D721Med (cell line): ENCODE results near the gene NNAT.
A peak's percentile ranks its signal among the peaks of the same experiment; 100 is the strongest.

Experiments used
- DNase-seq: peaks from one replicate; pipeline ENCODE4 v3.0.0; 2011; ENCODE audit warnings: low spot score; ENCODE audit not compliant: insufficient read length
- FAIRE-seq: peaks from 2 replicates; lab custom pipeline; 2011; peaks lifted over from hg19 to GRCh38; lab: Jason Lieb, UNC
- CTCF ChIP-seq: IDR thresholded peaks from 2 replicates; pipeline ENCODE4 v1.5.1; 2012; ENCODE audit warnings: mild to moderate bottlenecking, control low read depth; ENCODE audit not compliant: insufficient read depth; ENCODE audit errors: missing control alignments

Gene NNAT

GRCh38 chr20:37529968-37530600, 9.0 kb downstream of the NNAT start:
- TF ChIP-seq CTCF = no peak
- no peak for FAIRE-seq
- no peak for DNase-seq

- FAIRE-seq = no peak
- no peak for DNase-seq
- TF ChIP-seq CTCF = no peak
These were observed 9.6 kb downstream of the NNAT start for GRCh38 chr20:37530696-37531095.

DNA sequence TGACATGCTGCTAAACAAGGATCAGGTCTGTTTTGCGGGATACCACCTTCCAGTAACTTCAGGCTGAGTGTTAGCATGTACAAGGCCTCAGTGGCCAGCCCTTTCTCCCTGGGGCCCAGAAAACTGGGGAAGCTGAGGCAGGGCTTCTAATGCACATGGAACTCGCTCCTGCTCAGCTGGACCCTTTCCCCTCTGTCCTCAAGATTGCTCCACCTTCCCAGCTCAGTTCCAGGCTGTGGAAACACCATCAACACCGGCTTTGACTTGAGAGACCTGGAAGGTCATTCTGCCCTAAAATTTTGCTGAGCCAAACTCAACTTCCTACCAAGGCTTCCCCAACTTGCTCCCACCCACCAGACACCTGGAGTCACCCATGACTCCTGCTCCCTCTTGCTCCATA, 10.8 kb downstream of the NNAT start:
- DNase-seq (no peak), FAIRE-seq (no peak)
- TF ChIP-seq CTCF = no peak

- DNase-seq = no peak
- no peak for FAIRE-seq
- no peak for TF ChIP-seq CTCF
These were observed 12.2 kb downstream of the NNAT start for GRCh38 chr20:37533154-37533715.

DNA sequence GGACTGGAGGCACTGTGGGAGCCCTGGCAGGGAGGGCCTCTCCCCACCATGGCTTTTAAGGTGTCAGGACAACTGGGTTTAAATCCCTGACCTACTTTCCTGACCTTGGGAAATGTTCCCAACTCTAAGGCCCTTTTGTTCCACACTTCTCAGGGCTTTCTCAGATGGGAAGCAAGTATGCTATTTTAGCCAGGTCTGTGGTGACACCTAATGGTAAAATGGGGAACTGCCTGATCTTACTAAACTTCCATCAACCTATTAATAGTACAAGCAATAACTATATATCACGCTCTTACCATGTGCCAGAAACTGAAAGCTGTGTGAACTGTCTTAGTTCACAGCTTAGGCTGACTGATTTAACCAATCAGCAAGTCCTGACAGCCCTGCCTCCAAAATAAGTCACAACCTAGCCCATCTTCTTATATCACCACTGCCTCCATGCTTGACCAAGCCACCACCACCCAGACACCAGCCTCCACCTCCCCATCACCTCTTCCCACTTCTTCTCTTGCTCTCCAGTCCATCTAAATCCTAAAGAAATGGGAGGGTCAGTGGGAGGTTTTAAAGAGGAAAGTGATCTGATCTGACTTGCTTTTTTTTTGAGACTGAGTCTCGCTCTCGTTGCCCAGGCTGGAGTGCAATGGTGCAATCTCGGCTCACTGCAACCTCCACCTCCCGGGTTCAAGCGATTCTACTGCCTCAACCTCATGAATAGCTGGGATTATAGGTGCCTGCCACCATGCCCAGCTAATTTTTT, 13.5 kb downstream of the NNAT start:
- TF ChIP-seq CTCF = peak; percentile 96
- FAIRE-seq (peak; percentile 78), DNase-seq (no peak)

DNA sequence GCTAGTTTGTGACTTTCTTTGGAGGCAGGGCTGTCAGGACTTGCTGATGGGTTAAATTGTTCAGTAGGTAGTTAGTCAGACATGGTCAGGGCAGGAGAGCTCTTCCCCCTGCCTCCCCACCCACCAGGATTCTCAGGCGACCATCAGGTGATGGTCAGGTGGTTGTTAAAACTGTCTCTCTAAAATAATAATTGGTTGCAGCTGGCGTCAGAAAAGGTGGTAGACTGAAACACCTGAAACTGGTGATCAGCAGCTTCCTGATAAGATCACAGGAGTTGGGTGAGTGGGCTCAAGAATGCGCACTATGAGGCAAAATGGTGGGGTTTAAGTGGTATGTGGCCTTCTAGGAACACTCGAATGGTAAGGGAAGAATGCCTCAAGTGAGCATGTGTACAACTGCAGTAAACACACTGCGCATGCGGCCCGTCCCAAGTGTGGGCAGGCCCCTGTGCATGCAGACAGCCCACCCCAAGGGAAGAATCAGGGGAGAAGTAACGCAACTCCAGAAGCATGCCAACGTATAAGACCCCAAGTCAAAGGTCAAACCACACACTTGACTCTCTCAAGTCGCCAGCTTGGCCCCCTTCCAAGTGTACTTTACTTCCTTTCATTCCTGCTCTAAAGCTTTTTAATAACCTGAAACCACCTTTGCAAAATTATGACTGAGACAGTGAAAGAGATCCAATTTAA, 14.5 kb downstream of the NNAT start:
- FAIRE-seq (no peak), DNase-seq (no peak)
- TF ChIP-seq CTCF = no peak
